IPS-15b (cell line): ENCODE measurements around the gene NDUFAF2.
A peak's percentile ranks its signal among the peaks of the same experiment; 100 is the strongest.

Experiments
- H3K27me3 ChIP-seq: one replicate; pipeline ENCODE4 v1.6.1; 2013; ENCODE audit warnings: low read length; ENCODE audit not compliant: control insufficient read depth, insufficient read depth
- H3K36me3 ChIP-seq: one replicate; pipeline ENCODE4 v1.6.1; 2013; ENCODE audit warnings: low read length; ENCODE audit not compliant: control insufficient read depth, insufficient read depth
- H3K4me1 ChIP-seq: one replicate; pipeline ENCODE4 v1.6.1; 2013; ENCODE audit warnings: mild to moderate bottlenecking, low read length; ENCODE audit not compliant: control insufficient read depth, insufficient read depth
- H3K4me3 ChIP-seq: one replicate; pipeline ENCODE4 v1.5.1; 2013; ENCODE audit warnings: low read depth, low read length
- H3K9ac ChIP-seq: one replicate; pipeline ENCODE4 v1.6.1; 2013; ENCODE audit warnings: low read depth, mild to moderate bottlenecking, low read length
- H3K9me3 ChIP-seq: one replicate; pipeline ENCODE4 v1.6.1; 2013; ENCODE audit warnings: mild to moderate bottlenecking, low read length; ENCODE audit not compliant: control insufficient read depth, insufficient read depth

The NDUFAF2 gene

GRCh38 chr5:61052882-61053281 lies 107.9 kb downstream of the NDUFAF2 start:
- Histone ChIP-seq H3K36me3 (no peaks in the 10 kb centered on the region), H3K27me3 (no peaks in the 10 kb centered on the region), H3K4me1 (peaks cover 11% of the 10 kb centered on the region), H3K4me3 (no peak overlapping the region), H3K9ac (no peak overlapping the region), H3K9me3 (no peaks in the 10 kb centered on the region)

GRCh38 chr5:61053937-61054336 lies 108.9 kb downstream of the NDUFAF2 start:
- no peak overlapping the region for H3K4me3 ChIP-seq
- no peaks in the 10 kb centered on the region for H3K27me3 ChIP-seq
- no peaks in the 10 kb centered on the region for H3K36me3 ChIP-seq
- no peak overlapping the region for H3K9ac ChIP-seq
- H3K4me1 ChIP-seq, result peaks cover 11% of the 10 kb centered on the region
- H3K9me3 ChIP-seq, result no peaks in the 10 kb centered on the region

GRCh38 chr5:61055434-61056006 lies 110.5 kb downstream of the NDUFAF2 start:
- no peak overlapping the region for H3K4me3 ChIP-seq
- no peaks in the 10 kb centered on the region for H3K9me3 ChIP-seq
- H3K27me3 ChIP-seq, result no peaks in the 10 kb centered on the region
- H3K9ac ChIP-seq, result no peak overlapping the region
- peaks cover 7% of the 10 kb centered on the region for H3K4me1 ChIP-seq
- no peaks in the 10 kb centered on the region for H3K36me3 ChIP-seq

GRCh38 chr5:61059499-61059898 lies 114.5 kb downstream of the NDUFAF2 start:
- Histone ChIP-seq H3K4me3 (no peak overlapping the region), H3K9ac (no peak overlapping the region), H3K9me3 (no peaks in the 10 kb centered on the region), H3K36me3 (no peaks in the 10 kb centered on the region), H3K27me3 (no peaks in the 10 kb centered on the region), H3K4me1 (no peaks in the 10 kb centered on the region)

- Histone ChIP-seq H3K36me3 (no peaks in the 10 kb centered on the region), H3K9ac (no peak overlapping the region), H3K4me1 (no peaks in the 10 kb centered on the region), H3K27me3 (no peaks in the 10 kb centered on the region), H3K4me3 (no peak overlapping the region), H3K9me3 (no peaks in the 10 kb centered on the region)
Measured at GRCh38 chr5:61069150-61069549, 124.1 kb downstream of the NDUFAF2 start.

- no peaks in the 10 kb centered on the region for H3K36me3 ChIP-seq
- H3K4me3 ChIP-seq, result no peak overlapping the region
- no peaks in the 10 kb centered on the region for H3K4me1 ChIP-seq
- no peaks in the 10 kb centered on the region for H3K9me3 ChIP-seq
- H3K27me3 ChIP-seq, result no peaks in the 10 kb centered on the region
- peak overlapping the region; percentile 2 for H3K9ac ChIP-seq
Measured at GRCh38 chr5:61071526-61071925, 126.5 kb downstream of the NDUFAF2 start.

GRCh38 chr5:61076626-61077025 lies 131.6 kb downstream of the NDUFAF2 start:
- Histone ChIP-seq H3K9me3 (no peaks in the 10 kb centered on the region), H3K4me3 (no peak overlapping the region), H3K36me3 (no peaks in the 10 kb centered on the region), H3K27me3 (no peaks in the 10 kb centered on the region), H3K9ac (no peak overlapping the region), H3K4me1 (no peaks in the 10 kb centered on the region)

- Histone ChIP-seq H3K4me1 (no peaks in the 10 kb centered on the region), H3K9ac (no peak overlapping the region), H3K9me3 (no peaks in the 10 kb centered on the region), H3K36me3 (no peaks in the 10 kb centered on the region), H3K4me3 (no peak overlapping the region), H3K27me3 (no peaks in the 10 kb centered on the region)
Measured at GRCh38 chr5:61081741-61082140, 136.7 kb downstream of the NDUFAF2 start.

- Histone ChIP-seq H3K36me3 (no peaks in the 10 kb centered on the region), H3K4me1 (no peaks in the 10 kb centered on the region), H3K9me3 (no peaks in the 10 kb centered on the region), H3K9ac (no peak overlapping the region), H3K4me3 (no peak overlapping the region), H3K27me3 (no peaks in the 10 kb centered on the region)
Measured at GRCh38 chr5:61082516-61083280, 137.7 kb downstream of the NDUFAF2 start.

- H3K4me1 ChIP-seq, result no peaks in the 10 kb centered on the region
- no peaks in the 10 kb centered on the region for H3K9me3 ChIP-seq
- no peaks in the 10 kb centered on the region for H3K36me3 ChIP-seq
- no peaks in the 10 kb centered on the region for H3K27me3 ChIP-seq
- no peak overlapping the region for H3K9ac ChIP-seq
- H3K4me3 ChIP-seq, result no peak overlapping the region
Measured at GRCh38 chr5:61084658-61085057, 139.7 kb downstream of the NDUFAF2 start.

- H3K27me3 ChIP-seq, result no peaks in the 10 kb centered on the region
- H3K9me3 ChIP-seq, result no peaks in the 10 kb centered on the region
- no peaks in the 10 kb centered on the region for H3K4me1 ChIP-seq
- no peak overlapping the region for H3K4me3 ChIP-seq
- H3K9ac ChIP-seq, result no peak overlapping the region
- no peaks in the 10 kb centered on the region for H3K36me3 ChIP-seq
Measured at GRCh38 chr5:61085885-61086284, 140.9 kb downstream of the NDUFAF2 start.

GRCh38 chr5:61087921-61088320 lies 142.9 kb downstream of the NDUFAF2 start:
- no peaks in the 10 kb centered on the region for H3K27me3 ChIP-seq
- no peaks in the 10 kb centered on the region for H3K9me3 ChIP-seq
- no peaks in the 10 kb centered on the region for H3K36me3 ChIP-seq
- H3K4me3 ChIP-seq, result no peak overlapping the region
- no peak overlapping the region for H3K9ac ChIP-seq
- H3K4me1 ChIP-seq, result no peaks in the 10 kb centered on the region
